Activated T-cell treated with anti-CD3 and anti-CD28 coated beads for 4 hours (primary cell): ENCODE results near the gene TRPC6.
"Not testable (repeated sequence)": the region's sequence is repeated elsewhere in the genome, so short reads cannot be mapped to it uniquely, and the experiment has no call there.

ENCODE experiments used
- DNase-seq: peaks from one replicate; pipeline ENCODE4 v3.0.0-alpha.2; 2020

The TRPC6 gene

GRCh38 chr11:101446238-101446637, 137.6 kb downstream of the TRPC6 start:
- DNase-seq = no peak

- DNase-seq = no peak
Measured at GRCh38 chr11:101445761-101446160, 138.0 kb downstream of the TRPC6 start.

GRCh38 chr11:101444851-101445250, 139.0 kb downstream of the TRPC6 start:
- DNase-seq = no peak

- DNase-seq = no peak
Measured at GRCh38 chr11:101444164-101444563, 139.6 kb downstream of the TRPC6 start.

- DNase-seq = no peak
Measured at GRCh38 chr11:101442936-101443521, 140.8 kb downstream of the TRPC6 start.

GRCh38 chr11:101442171-101442570, 141.6 kb downstream of the TRPC6 start:
- no peak for DNase-seq

- no peak for DNase-seq
Measured at GRCh38 chr11:101441747-101442146, 142.1 kb downstream of the TRPC6 start.

- no peak for DNase-seq
Measured at GRCh38 chr11:101439488-101439887, 144.3 kb downstream of the TRPC6 start.

- DNase-seq = not testable (repeated sequence)
Measured at GRCh38 chr11:101438708-101439107, 145.1 kb downstream of the TRPC6 start.

GRCh38 chr11:101438126-101438525, 145.7 kb downstream of the TRPC6 start:
- no peak for DNase-seq

GRCh38 chr11:101436511-101437142, 147.2 kb downstream of the TRPC6 start:
- no peak for DNase-seq

- no peak for DNase-seq
Measured at GRCh38 chr11:101435408-101435973, 148.3 kb downstream of the TRPC6 start.

- DNase-seq = no peak
Measured at GRCh38 chr11:101434026-101434643, 149.7 kb downstream of the TRPC6 start.

GRCh38 chr11:101433151-101433550, 150.7 kb downstream of the TRPC6 start:
- no peak for DNase-seq

GRCh38 chr11:101429703-101430540, 153.9 kb downstream of the TRPC6 start:
- DNase-seq = no peak

GRCh38 chr11:101428918-101429317, 154.9 kb downstream of the TRPC6 start:
- DNase-seq = no peak

GRCh38 chr11:101407324-101407723, 176.5 kb downstream of the TRPC6 start:
- no peak for DNase-seq
